GM21528 (cell line): ENCODE results near the gene MAFG.
"Not testable (repeated sequence)": the region's sequence is repeated elsewhere in the genome, so short reads cannot be mapped to it uniquely, and the experiment has no call there.

Experiments used
- ATAC-seq: cut with Tn5 transposase; IDR thresholded peaks from one replicate; pipeline ENCODE4 v1.9.1; 2021; ENCODE audit warnings: mild to moderate bottlenecking, moderate library complexity; ENCODE audit not compliant: unreplicated experiment, low FRiP score

The MAFG gene

DNA sequence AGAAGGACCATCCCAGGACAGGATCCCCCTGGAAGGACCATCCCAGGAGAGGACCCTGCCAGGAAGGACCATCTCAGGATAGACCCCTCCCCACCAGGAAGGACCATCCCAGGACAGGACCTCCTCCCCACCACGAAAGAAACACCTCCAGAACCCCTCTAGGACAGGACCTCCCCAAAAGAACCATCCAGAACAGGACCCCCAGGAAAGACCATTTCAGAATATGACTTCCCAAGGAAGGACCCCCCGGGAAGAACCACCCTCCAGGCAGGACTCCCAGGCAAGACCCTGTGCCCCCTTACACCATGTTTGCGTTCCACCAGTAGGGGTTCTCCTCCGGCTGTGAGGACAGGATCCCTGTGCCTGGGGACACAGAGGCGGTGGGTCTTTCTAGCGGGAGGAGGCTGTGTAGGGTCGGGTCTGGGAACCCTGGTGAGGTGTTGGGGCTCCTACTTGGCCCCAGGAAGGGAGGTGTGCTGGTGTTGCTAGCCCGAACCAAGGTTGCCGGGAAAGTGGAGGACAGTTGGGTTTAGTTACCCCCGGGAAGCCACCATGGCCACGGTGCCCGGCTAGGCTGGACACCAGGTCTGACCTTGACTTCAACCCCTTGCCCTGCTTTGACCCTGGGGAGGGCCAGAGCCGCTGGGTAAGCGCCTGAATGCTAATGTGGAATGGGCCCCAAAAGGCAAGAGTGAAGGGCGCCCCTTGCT is 31.3 kb upstream of the MAFG start:
- no peak for ATAC-seq

GRCh38 chr17:81957691-81958432 is 30.3 kb upstream of the MAFG start:
- ATAC-seq, result no peak

- no peak for ATAC-seq
These were observed 29.4 kb upstream of the MAFG start for GRCh38 chr17:81956607-81957589.

DNA sequence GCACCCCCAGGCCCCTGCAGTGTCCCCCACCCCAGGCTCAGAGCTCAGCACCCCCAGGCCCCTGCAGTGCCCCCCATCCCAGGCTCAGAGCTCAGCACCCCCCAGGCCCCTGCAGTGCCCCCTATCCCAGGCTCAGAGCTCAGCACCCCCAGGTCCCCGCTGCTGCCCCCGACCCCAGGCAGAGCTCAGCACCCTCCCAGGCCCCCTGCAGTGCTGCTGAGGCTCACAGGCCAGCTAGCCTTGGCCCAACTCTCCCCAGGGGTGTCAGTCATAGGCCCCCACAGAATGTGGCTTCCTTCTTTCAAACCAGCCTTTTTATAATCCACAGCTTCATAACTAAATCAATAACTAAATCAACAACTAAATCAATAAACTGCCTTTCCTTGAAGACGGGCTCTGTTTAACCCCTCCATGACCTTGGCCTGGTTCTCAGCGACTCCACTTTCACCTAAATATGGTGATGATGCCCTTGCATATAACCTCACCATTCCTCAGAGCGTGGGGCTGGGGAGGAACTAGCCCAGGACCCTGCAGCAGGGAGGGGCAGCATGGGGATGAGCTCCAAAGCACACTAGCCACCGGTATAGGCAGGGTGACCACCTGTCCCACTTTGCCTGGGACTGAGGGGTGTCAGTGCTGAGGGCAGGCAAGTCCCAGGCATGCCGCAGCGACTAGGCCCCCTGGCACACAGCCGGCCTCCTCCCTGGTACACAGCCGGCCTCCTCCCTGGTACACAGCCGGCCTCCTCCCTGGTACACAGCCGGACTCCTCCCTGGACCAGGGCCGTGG is 28.4 kb upstream of the MAFG start:
- no peak for ATAC-seq

GRCh38 chr17:81955058-81955681 is 27.6 kb upstream of the MAFG start:
- ATAC-seq, result no peak

DNA sequence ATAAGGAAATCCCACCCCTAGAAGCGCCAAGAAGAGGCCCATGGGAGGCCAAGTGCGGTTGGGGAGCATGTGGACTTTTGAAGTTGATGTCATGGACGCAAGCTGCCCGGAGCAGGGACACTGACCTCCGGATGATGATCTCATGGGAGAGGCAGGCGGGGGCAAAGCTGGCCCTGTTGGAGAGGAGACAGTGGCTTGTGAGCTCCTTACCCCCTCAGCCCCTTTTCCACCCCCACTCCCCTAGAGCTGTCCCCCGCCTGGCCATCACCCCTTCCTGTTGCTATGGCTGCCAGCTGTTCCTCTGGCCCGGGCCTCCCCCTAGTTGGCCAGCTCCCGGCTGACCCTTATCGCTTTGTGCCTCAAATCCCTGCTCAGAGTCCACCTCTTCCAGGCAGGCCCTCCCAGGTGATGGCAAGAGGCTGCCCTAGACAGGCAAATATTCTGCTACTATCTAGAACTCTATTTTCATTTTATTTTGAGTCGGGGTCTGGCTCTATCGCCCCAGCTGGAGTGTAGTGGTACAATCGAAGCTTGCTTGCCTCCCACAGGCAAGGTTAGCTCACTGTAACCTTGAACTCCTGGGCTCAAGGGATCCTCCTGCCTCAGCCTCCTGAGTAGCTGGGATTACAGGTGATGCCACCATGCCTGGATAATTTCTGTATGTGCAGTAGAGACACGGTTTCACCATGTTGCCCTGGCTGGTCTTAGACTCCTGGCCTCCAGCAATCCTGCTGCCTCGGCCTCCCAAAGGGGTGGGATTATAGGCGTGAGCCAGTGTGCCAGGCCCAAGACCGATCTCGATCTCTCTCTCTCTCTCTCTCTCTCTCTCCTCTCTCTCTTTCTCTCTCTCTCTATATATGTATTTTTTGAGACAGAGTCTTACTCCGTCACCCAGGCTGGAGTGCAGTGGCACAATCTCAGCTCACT is 26.9 kb upstream of the MAFG start:
- ATAC-seq, result no peak

DNA sequence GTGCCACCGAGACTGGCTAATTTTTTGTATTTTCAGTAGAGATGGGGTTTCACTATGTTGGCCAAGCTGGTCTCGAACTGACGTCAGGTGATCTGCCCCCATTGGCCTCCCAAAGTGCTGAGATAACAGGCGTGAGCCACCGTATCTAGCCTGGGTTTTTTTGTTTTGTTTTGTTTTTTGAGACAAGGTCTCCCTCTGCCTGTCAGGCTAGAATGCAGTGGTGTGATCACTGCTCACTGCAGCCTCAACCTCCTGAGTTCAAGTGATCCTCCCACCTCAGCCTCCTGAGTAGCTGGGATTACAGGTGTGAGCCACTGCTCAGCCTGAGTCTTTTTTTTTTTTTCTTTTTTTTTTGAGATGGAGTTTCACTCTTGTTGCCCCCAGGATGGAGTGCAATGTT is 25.9 kb upstream of the MAFG start:
- ATAC-seq, result not testable (repeated sequence)

- no peak for ATAC-seq
These were observed 25.3 kb upstream of the MAFG start for GRCh38 chr17:81952792-81953228.

GRCh38 chr17:81951785-81952684 is 24.5 kb upstream of the MAFG start:
- no peak for ATAC-seq

DNA sequence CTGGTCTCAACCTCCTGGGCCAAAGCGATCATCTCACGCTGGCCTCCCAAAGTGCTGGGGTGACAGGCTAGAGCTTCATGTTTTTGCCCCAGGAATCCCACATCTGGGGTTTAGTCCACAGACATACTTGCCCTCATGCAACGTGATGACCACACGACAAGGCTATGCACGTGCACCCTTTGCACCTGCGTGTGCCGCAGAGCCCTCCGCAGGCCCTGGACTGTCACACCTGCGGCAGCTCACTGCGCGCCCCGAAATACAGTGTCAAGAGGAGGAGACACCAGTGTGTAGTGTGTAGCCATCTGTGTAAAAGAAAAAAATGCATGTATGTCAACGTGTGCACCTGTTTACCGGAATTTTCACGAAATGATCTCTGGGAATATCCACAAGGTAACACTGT is 23.0 kb upstream of the MAFG start:
- no peak for ATAC-seq

- ATAC-seq, result no peak
These were observed 21.3 kb upstream of the MAFG start for GRCh38 chr17:81948635-81949378.

- ATAC-seq, result no peak
These were observed 19.7 kb upstream of the MAFG start, which contains the start of gene MYADML2 for GRCh38 chr17:81947189-81947588. Gene MYADML2, minus strand, starts transcription at chr17:81947233. Its CDS starts 5,492 bp downstream, at chr17:81941741.

DNA sequence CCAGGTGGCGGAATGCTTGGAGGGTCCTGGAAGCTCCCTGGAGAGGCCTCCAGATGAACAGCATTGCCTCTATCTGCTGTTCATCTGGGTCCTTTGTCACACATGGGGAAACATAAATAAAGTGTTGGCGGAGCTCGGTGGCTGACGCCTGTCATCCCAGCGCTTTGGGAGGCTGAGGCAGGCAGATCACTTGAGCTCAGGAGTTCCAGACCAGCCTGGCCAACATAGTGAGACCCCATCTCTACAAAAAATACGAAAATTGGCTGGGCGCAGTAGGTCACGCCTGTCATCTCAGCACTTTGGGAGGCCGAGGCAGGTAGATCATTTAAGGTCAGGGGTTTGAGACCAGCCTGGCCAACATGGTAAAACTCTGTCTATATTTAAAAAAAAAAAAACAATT is 17.3 kb upstream of the MAFG start:
- no peak for ATAC-seq

- ATAC-seq, result no peak
These were observed 14.6 kb upstream of the MAFG start for GRCh38 chr17:81942167-81942553.

GRCh38 chr17:81941484-81942166 is 14.1 kb upstream of the MAFG start:
- no peak for ATAC-seq
